Measurements from ENCODE around the gene IQSEC2. TPM values are rescaled to one million over a fixed set of nuclear protein-coding genes. Genes with fewer than 3 reads are reported as not detected.

IQSEC2 gene
- total RNA-seq, 1 donor from 2014 or later, result 0.20 TPM

- intact Hi-C loops (cut with micrococcal nuclease), result no loop called here
These were observed 31.9 kb downstream of the IQSEC2 start for GRCh38 chrX:53249408-53250042.

DNA sequence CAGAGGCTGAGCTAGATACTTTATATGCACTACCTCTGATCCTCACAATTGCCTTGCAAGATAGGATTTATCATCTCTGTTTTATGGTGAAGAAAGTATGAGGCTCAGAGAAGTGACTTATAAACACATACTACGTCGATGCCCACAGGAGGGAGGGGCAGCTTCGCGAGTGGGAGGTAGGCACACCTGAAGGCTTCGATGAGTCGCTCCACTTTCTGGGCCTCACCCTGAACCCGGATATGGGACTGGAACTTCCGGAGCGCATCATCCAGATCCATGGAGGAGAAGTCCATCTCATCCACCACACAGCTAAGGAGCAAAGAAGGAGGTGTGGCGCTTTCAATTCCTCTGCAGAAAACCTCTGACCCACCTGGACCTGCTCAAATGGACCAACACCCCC, 33.5 kb downstream of the IQSEC2 start:
- intact Hi-C loops (cut with micrococcal nuclease), result no loop called here

- intact Hi-C loops (cut with micrococcal nuclease), result no loop called here
These were observed 35.2 kb downstream of the IQSEC2 start for GRCh38 chrX:53246231-53246630.

- intact Hi-C loops (cut with micrococcal nuclease), result no loop called here
These were observed 36.8 kb downstream of the IQSEC2 start for GRCh38 chrX:53244610-53245009.

GRCh38 chrX:53242310-53242709, 39.1 kb downstream of the IQSEC2 start:
- intact Hi-C loops (cut with micrococcal nuclease), result no loop called here

GRCh38 chrX:53241558-53241957, 39.8 kb downstream of the IQSEC2 start:
- intact Hi-C loops (cut with micrococcal nuclease), result no loop called here

DNA sequence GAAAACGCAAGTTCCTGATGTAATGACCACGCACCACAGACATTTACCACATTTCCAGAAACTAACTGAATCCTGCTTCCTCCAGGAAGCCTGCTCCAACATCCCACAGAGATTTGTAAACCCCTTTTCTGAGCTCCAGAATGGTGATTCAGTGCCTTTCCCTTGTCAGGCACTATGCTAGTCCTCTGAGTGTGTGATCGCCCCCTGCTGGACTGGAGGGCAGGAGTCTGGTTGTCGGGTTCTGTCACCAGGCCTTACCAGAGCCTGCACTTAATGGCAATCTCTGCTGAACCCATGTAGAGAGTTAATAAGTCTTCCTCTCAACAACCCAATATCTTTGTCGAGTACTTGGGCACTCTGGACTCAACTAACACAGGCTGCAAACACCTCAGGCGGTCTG, 41.9 kb downstream of the IQSEC2 start:
- intact Hi-C loops (cut with micrococcal nuclease), result no loop called here

GRCh38 chrX:53237056-53237455, 44.3 kb downstream of the IQSEC2 start:
- intact Hi-C loops (cut with micrococcal nuclease), result no loop called here

- intact Hi-C loops (cut with micrococcal nuclease), result no loop called here
These were observed 45.2 kb downstream of the IQSEC2 start for GRCh38 chrX:53236025-53236679.

DNA sequence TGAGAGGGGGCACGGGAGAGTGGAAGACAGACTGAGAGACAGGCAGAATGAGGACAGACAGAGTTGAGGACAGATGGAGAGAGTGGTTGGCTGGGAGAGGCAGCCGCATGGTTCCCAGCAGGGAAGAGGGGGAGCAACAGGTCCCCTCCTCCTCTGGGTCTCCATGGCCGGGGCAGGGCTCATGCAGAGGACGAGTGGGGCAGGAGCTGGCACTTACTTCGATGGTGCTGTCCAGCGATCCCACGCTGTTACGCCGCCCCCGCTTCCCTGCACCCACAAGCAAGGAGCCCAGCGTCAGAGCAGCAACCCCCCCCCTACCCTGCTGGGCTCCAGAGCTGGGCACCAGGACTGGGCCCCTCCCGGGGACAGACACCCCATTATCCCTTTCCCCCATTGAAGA, 45.8 kb downstream of the IQSEC2 start:
- intact Hi-C loops (cut with micrococcal nuclease), result no loop called here

DNA sequence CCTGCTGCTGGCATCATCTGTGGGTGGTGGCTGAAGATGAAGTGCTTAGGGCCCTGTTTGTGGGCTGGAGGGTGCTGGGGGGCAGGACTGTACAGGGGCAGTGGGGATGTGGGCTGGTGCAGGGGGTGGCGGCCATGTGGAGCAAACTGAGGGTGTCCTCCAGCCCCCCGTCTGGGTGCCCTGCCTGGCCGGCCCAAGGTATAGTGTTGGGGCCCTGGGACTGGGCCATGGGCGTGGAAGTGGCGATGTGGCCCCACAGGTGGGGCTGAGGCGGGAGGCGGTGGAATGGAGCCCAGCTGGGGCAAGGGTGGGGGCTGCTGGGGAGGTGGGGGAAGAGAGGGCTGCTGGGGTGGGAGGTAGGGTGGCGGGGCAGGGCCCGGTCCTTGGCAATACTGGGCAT, 46.9 kb downstream of the IQSEC2 start:
- intact Hi-C loops (cut with micrococcal nuclease), result no loop called here

- intact Hi-C loops (cut with micrococcal nuclease), result no loop called here
These were observed 47.8 kb downstream of the IQSEC2 start for GRCh38 chrX:53233536-53233935.

DNA sequence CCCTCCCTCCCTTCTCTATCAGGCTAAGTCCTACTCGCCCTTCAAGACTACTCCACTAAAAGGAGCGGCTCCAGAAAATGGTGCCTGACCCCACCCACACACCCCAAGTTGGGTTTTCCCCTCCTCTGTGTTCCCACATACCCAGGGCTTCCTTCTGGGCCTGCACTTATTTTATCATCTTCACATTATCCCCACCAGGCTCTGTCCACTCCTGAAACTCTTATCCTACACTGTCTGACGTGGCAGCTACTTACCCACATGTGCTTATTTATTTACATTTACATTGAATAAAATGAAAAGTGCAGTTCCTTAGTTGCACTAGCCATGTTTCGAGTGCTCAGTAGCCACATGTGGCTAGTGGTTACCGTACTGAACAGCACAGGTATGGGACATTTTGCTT, 51.3 kb downstream of the IQSEC2 start:
- intact Hi-C loops (cut with micrococcal nuclease), result no loop called here

DNA sequence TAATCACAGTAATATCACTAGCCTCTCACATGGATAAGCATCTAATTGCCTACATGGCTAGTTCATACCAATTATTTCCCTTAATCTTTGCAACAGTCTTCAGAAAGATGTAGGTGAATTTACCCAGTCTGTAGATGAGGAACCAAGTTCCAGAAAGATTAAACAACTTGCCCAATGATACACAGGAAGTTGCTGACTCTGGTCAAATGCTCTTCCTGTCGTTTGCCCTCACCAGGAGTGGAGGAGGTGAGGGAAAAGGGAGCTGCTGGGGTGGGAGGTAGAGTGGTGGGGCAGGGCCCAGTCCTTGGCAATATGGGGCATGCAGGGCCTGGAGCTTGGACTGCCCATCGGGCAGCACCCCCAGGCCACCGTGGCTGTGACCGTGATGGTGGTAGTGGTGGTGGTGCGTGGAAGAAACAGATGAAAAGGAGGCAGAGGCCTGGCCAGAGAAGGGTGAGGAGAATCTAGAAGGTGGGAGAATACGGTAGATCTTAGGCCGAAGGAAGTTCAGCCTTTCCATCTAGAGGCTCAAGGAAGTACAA, 54.1 kb downstream of the IQSEC2 start:
- intact Hi-C loops (cut with micrococcal nuclease), result loop anchor here (10.0 kb wide), 3 partner anchors 458 to 1938 kb away; partner anchors contain the start of genes HUWE1 and PFKFB1

GRCh38 chrX:53224860-53225797, 56.3 kb downstream of the IQSEC2 start, which contains the start of gene KDM5C:
Gene KDM5C (minus strand): TSS chrX:53225207. CDS start chrX:53224889, 318 bp downstream.
- intact Hi-C loops (cut with micrococcal nuclease), result loop anchor here (1.0 to 10.0 kb wide), 9 partner anchors 64 to 1940 kb away; partner anchors contain the start of genes HUWE1, KANTR, PFKFB1 and PHF8

GRCh38 chrX:53223955-53224859, 57.2 kb downstream of the IQSEC2 start:
- intact Hi-C loops (cut with micrococcal nuclease), result loop anchor here (2.0 to 10.0 kb wide), 8 partner anchors 65 to 1941 kb away; partner anchors contain the start of genes HUWE1, KANTR, PFKFB1 and PHF8

DNA sequence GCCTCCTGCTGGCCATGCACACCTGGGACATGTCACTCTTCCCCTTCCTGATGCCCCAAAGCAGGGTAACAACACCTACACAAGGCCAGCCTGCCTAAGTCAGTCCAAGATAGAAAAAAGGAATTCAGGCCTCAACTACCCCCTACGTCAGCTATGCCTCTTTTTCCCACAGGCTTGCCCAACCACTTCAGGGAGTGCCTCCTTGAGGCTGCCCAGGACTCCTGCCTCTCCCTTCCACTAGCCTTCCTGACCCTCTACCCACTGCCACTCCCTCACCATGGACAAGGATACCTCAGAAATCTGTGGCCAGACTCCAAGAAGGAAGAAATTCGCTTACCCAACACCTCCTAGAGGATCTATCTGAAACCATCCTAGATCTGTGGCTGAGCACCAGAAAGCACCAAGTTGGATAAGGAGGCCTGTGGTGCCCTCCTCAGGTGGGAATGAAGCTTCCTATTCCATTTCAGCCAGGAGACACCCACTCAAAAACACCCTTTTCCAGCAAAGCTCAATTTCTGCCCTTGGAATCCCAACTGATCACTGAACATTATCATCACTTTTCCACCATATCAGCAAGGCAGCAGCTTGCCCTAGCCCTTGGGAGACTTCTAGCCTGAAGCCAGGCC, 58.2 kb downstream of the IQSEC2 start:
- intact Hi-C loops (cut with micrococcal nuclease), result loop anchor here (5.0 to 10.0 kb wide), 4 partner anchors 151 to 1942 kb away; partner anchors contain the start of genes HUWE1 and PFKFB1
